ENCODE data around the gene PRKAG2.
A peak's percentile ranks its signal among the peaks of the same experiment; 100 is the strongest.

PRKAG2 gene

GRCh38 chr7:151687523-151688235 lies 189.2 kb downstream of the PRKAG2 start:
- DNase-seq = peak; percentile 99

GRCh38 chr7:151686826-151687225 lies 190.1 kb downstream of the PRKAG2 start:
- no peak for DNase-seq

- no peak for DNase-seq
Observed at GRCh38 chr7:151686016-151686766, 190.7 kb downstream of the PRKAG2 start.

DNA sequence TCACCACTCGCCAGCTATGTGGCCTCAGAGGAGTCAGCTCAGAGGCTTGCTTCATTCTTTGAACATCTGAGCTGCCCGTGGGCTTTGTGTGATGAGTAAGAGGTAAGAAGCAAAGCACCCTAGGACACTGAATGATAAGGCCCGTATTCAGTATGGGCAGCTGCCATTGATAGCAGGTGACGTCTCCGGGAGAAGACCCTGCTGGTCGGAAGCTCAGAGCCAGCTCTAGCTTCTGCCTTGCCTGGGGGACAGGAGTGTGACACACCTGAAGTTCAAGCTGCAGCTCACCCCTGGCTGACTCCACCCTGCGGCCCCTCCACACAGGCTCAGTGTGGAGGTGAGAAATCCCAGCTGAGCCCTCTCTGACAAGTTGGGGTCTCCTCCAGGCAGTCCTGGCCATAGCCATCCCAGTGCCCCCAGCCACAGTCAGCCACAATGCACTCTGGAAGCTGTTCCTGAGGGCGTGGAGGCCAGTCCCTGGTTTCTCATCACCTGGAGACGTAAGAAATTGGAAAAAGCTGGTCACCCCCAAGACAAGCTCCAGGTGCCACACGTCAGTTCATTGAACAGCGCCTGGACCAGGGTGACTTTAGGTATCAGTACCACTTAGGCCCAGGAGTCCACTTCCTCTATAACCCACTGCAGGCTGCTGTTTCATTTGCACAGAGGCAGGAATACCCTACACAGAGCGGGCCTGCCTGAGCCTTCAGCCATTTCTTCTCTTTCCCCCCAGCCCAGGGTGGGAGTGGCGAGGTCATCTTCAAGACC lies 192.3 kb downstream of the PRKAG2 start:
- DNase-seq = no peak

- DNase-seq = no peak
Observed at GRCh38 chr7:151683615-151684407, 193.1 kb downstream of the PRKAG2 start.

GRCh38 chr7:151682831-151683614 lies 193.9 kb downstream of the PRKAG2 start:
- no peak for DNase-seq

GRCh38 chr7:151681726-151682125 lies 195.2 kb downstream of the PRKAG2 start:
- DNase-seq = no peak

- no peak for DNase-seq
Observed at GRCh38 chr7:151680810-151681209, 196.1 kb downstream of the PRKAG2 start.

- no peak for DNase-seq
Observed at GRCh38 chr7:151679881-151680612, 196.9 kb downstream of the PRKAG2 start.

DNA sequence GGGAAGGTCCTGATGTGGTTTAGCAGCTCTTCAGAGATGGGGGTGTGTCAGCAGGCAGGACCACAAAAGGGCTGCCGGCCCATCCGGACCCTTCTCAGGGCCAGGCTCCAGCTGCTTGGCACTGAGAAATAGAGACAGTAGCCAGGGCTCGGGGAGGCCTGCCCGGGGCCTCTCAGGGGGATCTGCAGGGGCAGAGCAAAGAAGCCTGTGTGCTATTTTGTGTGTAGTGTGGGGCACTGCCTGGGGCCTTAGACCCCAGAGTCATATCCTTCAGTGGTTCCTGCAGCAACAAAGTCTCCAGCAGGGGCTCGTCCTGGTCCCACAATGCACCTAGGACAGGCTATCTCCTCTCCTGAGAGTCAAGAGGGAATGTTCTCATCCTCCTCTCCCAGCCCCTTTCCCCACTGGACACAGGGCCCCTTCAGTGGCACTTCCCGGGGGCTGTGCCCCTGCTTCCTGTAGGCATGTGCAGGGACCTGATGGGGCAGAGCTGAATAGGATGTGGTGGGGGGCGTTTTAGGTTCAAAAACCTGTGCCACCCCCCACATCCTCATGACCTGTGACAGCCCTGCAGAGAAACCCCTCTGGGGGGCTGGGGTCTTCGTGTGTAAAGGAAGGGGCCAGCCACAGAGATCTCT lies 197.7 kb downstream of the PRKAG2 start:
- DNase-seq = no peak

DNA sequence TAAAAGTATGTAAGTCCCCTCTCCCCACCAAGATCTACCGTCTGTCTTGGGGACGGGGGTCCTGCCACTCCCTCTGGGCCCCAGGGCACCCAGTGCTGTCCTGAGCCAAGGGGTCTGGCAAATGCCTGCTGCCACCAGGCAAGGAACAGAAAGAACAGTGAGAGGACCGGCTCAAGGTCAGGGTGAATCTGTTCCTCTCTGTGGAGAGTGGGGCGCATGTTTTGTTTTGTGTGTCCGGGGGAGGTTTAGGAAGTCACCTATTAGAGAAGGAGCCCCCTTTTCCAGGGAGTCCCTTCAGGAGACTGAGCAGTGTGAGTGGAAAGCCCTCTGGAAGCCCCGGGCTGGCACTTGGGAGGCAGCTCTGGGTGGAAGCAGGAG lies 198.7 kb downstream of the PRKAG2 start:
- DNase-seq = no peak

- no peak for DNase-seq
Observed at GRCh38 chr7:151677581-151678226, 199.2 kb downstream of the PRKAG2 start.

DNA sequence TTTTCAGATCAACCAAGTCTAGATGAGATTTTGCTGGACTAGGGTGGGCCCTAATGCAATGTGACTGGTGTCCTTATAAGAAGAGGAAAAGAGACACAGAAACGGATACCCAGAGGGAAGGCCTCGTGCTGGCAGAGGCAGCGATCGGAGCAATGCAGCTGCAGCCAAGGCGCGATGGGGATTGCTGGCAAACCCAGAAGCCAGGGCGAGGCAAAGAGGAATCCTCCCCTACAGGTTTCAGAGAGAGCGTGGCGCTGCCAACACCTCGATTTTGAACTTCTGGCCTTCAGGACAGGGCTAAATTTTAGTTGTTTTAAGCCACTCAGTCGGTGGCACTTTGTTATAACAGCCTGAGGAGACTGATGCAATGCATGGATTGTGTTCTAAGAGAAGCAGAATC lies 200.2 kb downstream of the PRKAG2 start:
- DNase-seq = no peak

DNA sequence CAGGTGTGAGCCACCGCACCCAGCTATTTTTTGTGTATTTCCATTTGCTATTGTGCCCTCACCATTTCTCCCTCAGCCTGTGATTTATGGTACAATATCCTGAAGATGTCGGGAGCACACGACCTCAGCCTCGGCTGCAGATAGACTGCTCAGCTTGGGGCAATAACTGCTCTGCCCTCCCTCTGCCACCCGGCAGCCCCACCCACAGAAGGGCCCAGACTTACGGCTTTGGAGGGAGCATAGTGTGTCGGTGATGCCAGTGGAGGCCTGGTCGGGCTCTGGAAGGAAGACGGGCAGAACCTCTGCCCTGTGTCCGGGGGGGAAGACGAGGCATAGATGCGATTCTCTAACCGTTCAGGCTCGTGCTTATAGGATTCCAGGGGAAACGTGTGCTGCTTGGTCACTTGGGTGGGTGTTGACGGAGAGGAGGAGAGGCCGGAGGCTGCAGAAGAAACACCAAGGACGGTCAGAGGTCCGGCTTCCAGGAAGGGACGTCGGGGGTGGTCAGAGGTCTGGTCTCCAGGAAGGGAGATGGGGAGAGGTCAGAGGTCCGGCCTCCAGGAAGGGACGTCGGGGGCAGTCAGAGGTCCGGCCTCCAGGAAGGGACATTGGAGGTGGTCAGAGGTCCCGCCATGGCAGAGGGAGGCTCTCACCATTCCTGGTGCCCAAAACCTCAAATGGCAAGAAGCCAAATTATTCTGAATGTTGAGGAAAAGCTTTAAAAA lies 201.6 kb downstream of the PRKAG2 start:
- DNase-seq = no peak

- peak; percentile 18 for DNase-seq
Observed at GRCh38 chr7:151674161-151674920, 202.6 kb downstream of the PRKAG2 start.

DNA sequence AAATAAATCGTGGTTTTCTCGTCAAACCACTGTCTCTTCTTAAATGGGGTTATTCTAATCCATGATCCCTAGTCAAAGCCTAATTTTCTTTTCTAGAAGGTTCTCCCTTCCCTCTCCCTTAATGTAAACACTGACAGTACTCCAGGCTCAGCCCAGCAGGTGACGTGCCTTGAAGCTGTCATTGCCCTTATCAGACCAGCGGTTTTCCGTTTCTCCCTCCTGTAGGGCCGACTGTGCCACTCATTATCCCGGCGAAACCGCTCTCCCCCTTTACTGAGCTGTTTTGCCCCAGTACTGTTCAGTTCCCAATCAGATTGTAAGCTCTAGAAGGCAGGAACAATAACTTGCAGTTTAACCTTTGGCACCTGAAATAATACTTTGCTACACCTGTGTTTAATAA lies 203.7 kb downstream of the PRKAG2 start:
- no peak for DNase-seq

GRCh38 chr7:151672716-151673115 lies 204.2 kb downstream of the PRKAG2 start:
- DNase-seq = no peak

GRCh38 chr7:151671514-151671913 lies 205.4 kb downstream of the PRKAG2 start:
- peak; percentile 86 for DNase-seq

GRCh38 chr7:151669762-151670161 lies 207.2 kb downstream of the PRKAG2 start:
- no peak for DNase-seq
